HCT116 (cell line): ENCODE measurements around the gene MYBPC2. TPM values are rescaled to one million over a fixed set of nuclear protein-coding genes. Genes with fewer than 3 reads are reported as not detected.

Experiments
- ATAC-seq: fragments of 200-7000 bp; cut with Tn5 transposase; 2 replicates; pipeline ENCODE4 v1.9.1; 2020; ENCODE audit warnings: mild to moderate bottlenecking, moderate library complexity
- BruUV-seq: library from RNA; stranded (reverse); fragments of 400-500 nt; replicated peaks from 2 replicates; lab custom pipeline; 2021; lab: Mats Ljungman, UMichigan
- CTCF ChIA-PET: fragments of 300-600 bp; sonication (Branson Sonifier 250); formaldehyde crosslinking; loops from one replicate; lab custom pipeline; 2021; ENCODE audit warnings: antibody characterized with exemption; lab: Charles Lee
- POLR2A ChIA-PET: fragments of 300-600, 350-600 bp; sonication (Branson Sonifier 250); formaldehyde crosslinking; loops from one replicate; lab custom pipeline; 2021; ENCODE audit warnings: antibody characterized with exemption; lab: Charles Lee
- RAD21 ChIA-PET, 2 experiments: fragments of 300-600 bp; sonication (Branson Sonifier 250); formaldehyde crosslinking; loops; one replicate each; lab custom pipeline; 2023; ENCODE audit warnings: low total read pairs in 2 of 2; ENCODE audit not compliant: uncharacterized antibody in 2 of 2, unreplicated experiment in 2 of 2, low non-redundant PET in 1 of 2; lab: Charles Lee
- DNase-seq: peaks from one replicate; pipeline ENCODE4 v3.0.0-alpha.2; 2010; ENCODE audit warnings: low read depth, low spot score
- H2AFZ ChIP-seq: fragments of 200-600 bp; shearing (Covaris generic), sonication (generic); 2 replicates; pipeline ENCODE4 v1.6.1; 2017; ENCODE audit warnings: low read depth, mixed run types, mixed read lengths, antibody characterized with exemption, low read length; ENCODE audit not compliant: poor library complexity, severe bottlenecking
- H3K27ac ChIP-seq: 2 replicates; pipeline ENCODE4 v1.5.1; 2012; ENCODE audit warnings: low read depth, low read length
- H3K27me3 ChIP-seq: fragments of 200-600 bp; sonication (generic); 2 replicates; pipeline ENCODE4 v1.6.1; 2016; ENCODE audit warnings: mixed run types, low read length, mixed read lengths; ENCODE audit not compliant: insufficient read depth
- H3K36me3 ChIP-seq, 2 experiments: fragments of 200-500 bp in 1 of 2; fragments of 200-600 bp in 1 of 2; sonication (Bioruptor generic) in 1 of 2; sonication (generic) in 1 of 2; 2 replicates each; pipeline versions ENCODE4 v1.5.1 to v1.6.1; 2014 to 2016; ENCODE audit warnings: low read length in 2 of 2, inconsistent platforms in 1 of 2, mixed read lengths in 1 of 2, mixed run types in 1 of 2; ENCODE audit not compliant: insufficient read depth in 2 of 2, control insufficient read depth in 1 of 2
- H3K4me1 ChIP-seq, 2 experiments: fragments of 200-600 bp in 1 of 2; sonication (generic) in 1 of 2; 2 replicates each; pipeline versions ENCODE4 v1.5.1 to v1.6.1; 2012 to 2017; ENCODE audit warnings: low read length in 2 of 2, inconsistent platforms in 1 of 2, mild to moderate bottlenecking in 1 of 2, mixed read lengths in 1 of 2, mixed run types in 1 of 2, moderate library complexity in 1 of 2; ENCODE audit not compliant: insufficient read depth in 2 of 2, control insufficient read depth in 1 of 2
- H3K4me2 ChIP-seq: fragments of 200-600 bp; sonication (generic); 2 replicates; pipeline ENCODE4 v1.6.1; 2017; ENCODE audit warnings: mixed run types, low read length, mixed read lengths
- H3K4me3 ChIP-seq, 2 experiments: fragments of 200-600 bp in 1 of 2; sonication (generic) in 1 of 2; replicated peaks in 1 of 2; 2 replicates each; pipeline ENCODE4 v1.5.1; 2011 to 2016; ENCODE audit warnings: low read length in 2 of 2, control low read depth in 1 of 2, low read depth in 1 of 2, mild to moderate bottlenecking in 1 of 2, mixed read lengths in 1 of 2, mixed run types in 1 of 2
- H3K79me2 ChIP-seq: fragments of 200-600 bp; sonication (generic); 2 replicates; pipeline ENCODE4 v1.6.1; 2017; ENCODE audit warnings: mild to moderate bottlenecking, mixed run types, low read length, moderate library complexity, mixed read lengths; ENCODE audit not compliant: insufficient read depth
- H3K9ac ChIP-seq: fragments of 200-600 bp; sonication (generic); 2 replicates; pipeline ENCODE4 v1.6.1; 2016; ENCODE audit warnings: low read length, mixed read lengths
- H3K9me2 ChIP-seq: fragments of 200-600 bp; sonication (generic), shearing (Covaris generic); 2 replicates; pipeline ENCODE4 v1.6.1; 2017; ENCODE audit warnings: mixed run types, mild to moderate bottlenecking, moderate library complexity; ENCODE audit not compliant: insufficient read depth
- H3K9me3 ChIP-seq, 2 experiments: fragments of 200-500 bp in 1 of 2; fragments of 200-600 bp in 1 of 2; sonication (Bioruptor generic) in 1 of 2; sonication (generic) in 1 of 2; 2 replicates each; pipeline ENCODE4 v1.6.1; 2014 to 2017; ENCODE audit warnings: low read length in 2 of 2, mixed read lengths in 2 of 2, inconsistent platforms in 1 of 2, low read depth in 1 of 2, mild to moderate bottlenecking in 1 of 2, mixed run types in 1 of 2, moderate library complexity in 1 of 2; ENCODE audit not compliant: control insufficient read depth in 1 of 2, insufficient read depth in 1 of 2
- H4K20me1 ChIP-seq: fragments of 200-600 bp; sonication (generic), shearing (Covaris generic); 2 replicates; pipeline ENCODE4 v1.6.1; 2017; ENCODE audit warnings: mixed run types, mild to moderate bottlenecking, moderate library complexity; ENCODE audit not compliant: insufficient read depth
- ATF3 ChIP-seq: IDR thresholded peaks from 2 replicates; pipeline ENCODE4 v1.6.1; 2012
- CEBPB ChIP-seq: IDR thresholded peaks from 2 replicates; pipeline ENCODE4 v1.6.1; 2012; ENCODE audit warnings: low read depth
- CTCF ChIP-seq, 3 experiments: fragments of 200-600 bp in 1 of 3; sonication (generic) in 1 of 3; IDR thresholded peaks in 2 of 3; conservative IDR thresholded peaks in 1 of 3; 2 replicates each; pipeline ENCODE4 v1.5.1; 2012 to 2017; ENCODE audit warnings: low read depth in 2 of 3, low read length in 2 of 3, antibody characterized with exemption in 1 of 3, borderline replicate concordance in 1 of 3, control low read depth in 1 of 3, mild to moderate bottlenecking in 1 of 3, mixed read lengths in 1 of 3, mixed run types in 1 of 3, moderate library complexity in 1 of 3; ENCODE audit not compliant: insufficient read depth in 1 of 3
- EGR1 ChIP-seq: IDR thresholded peaks from 2 replicates; pipeline ENCODE4 v1.6.1; 2012; ENCODE audit warnings: low read depth
- ELF1 ChIP-seq: IDR thresholded peaks from 2 replicates; pipeline ENCODE4 v1.6.1; 2012; ENCODE audit warnings: low read depth, borderline replicate concordance
- EZH2 ChIP-seq: fragments of 200-600 bp; sonication (generic); IDR thresholded peaks from 2 replicates; pipeline ENCODE4 v1.6.1; 2017; ENCODE audit warnings: antibody characterized with exemption, mixed run types
- EZH2phosphoT487 ChIP-seq: fragments of 200-600 bp; IDR thresholded peaks from 2 replicates; pipeline ENCODE4 v1.6.1; 2018; ENCODE audit warnings: antibody characterized with exemption, borderline replicate concordance
- FOSL1 ChIP-seq: IDR thresholded peaks from 2 replicates; pipeline ENCODE4 v1.6.1; 2012; ENCODE audit warnings: low read depth
- JUND ChIP-seq: IDR thresholded peaks from 2 replicates; pipeline ENCODE4 v1.6.1; 2012
- POLR2AphosphoS5 ChIP-seq: IDR thresholded peaks from 2 replicates; pipeline ENCODE4 v1.6.1; 2011; ENCODE audit warnings: mild to moderate bottlenecking, low read depth, low read length, moderate library complexity
- RAD21 ChIP-seq: IDR thresholded peaks from 2 replicates; pipeline ENCODE4 v1.6.1; 2012; ENCODE audit warnings: low read depth, mild to moderate bottlenecking
- SIN3A ChIP-seq: IDR thresholded peaks from 2 replicates; pipeline ENCODE4 v1.6.1; 2012; ENCODE audit warnings: low read depth
- SP1 ChIP-seq: IDR thresholded peaks from 2 replicates; pipeline ENCODE4 v1.6.1; 2012; ENCODE audit warnings: low read depth
- SRF ChIP-seq: IDR thresholded peaks from 2 replicates; pipeline ENCODE4 v1.6.1; 2012; ENCODE audit warnings: low read depth
- TCF7L2 ChIP-seq: IDR thresholded peaks from 2 replicates; pipeline ENCODE4 v1.7.0; 2011; ENCODE audit warnings: borderline replicate concordance, inconsistent platforms; ENCODE audit not compliant: insufficient read depth, insufficient read length; ENCODE audit errors: extremely low read depth
- YY1 ChIP-seq: IDR thresholded peaks from 2 replicates; pipeline ENCODE4 v1.6.1; 2011; ENCODE audit warnings: low read length, low read depth, moderate library complexity, mild to moderate bottlenecking; ENCODE audit not compliant: insufficient replicate concordance; ENCODE audit errors: extremely low read depth
- ZBTB33 ChIP-seq: IDR thresholded peaks from 2 replicates; pipeline ENCODE4 v1.6.1; 2011; ENCODE audit warnings: mild to moderate bottlenecking, low read length, moderate library complexity; ENCODE audit not compliant: insufficient replicate concordance; ENCODE audit errors: extremely low read depth
- ZNF274 ChIP-seq: fragments of 200-500 bp; sonication (Bioruptor generic); IDR thresholded peaks from 2 replicates; pipeline ENCODE4 v1.6.1; 2014; ENCODE audit warnings: mild to moderate bottlenecking, low read depth, low read length, inconsistent platforms
- intact Hi-C: fragments of 100-400 bp; cut with micrococcal nuclease; formaldehyde crosslinking; loops from 2 replicates; pipeline ENCODE4 v1.10.0; 2022
- total RNA-seq: library from RNA; stranded (reverse); gene quantifications from one replicate; pipeline ENCODE4 v1.2.1, GENCODE V29; 2021; ENCODE audit not compliant: unreplicated experiment
- TF ChIP-seq, protein P1 (sequence below): IDR thresholded peaks from 2 replicates; pipeline ENCODE4 v1.6.1; 2012

MYBPC2 gene
- total RNA-seq, 1 experiment from 2014 or later, result not detected

DNA sequence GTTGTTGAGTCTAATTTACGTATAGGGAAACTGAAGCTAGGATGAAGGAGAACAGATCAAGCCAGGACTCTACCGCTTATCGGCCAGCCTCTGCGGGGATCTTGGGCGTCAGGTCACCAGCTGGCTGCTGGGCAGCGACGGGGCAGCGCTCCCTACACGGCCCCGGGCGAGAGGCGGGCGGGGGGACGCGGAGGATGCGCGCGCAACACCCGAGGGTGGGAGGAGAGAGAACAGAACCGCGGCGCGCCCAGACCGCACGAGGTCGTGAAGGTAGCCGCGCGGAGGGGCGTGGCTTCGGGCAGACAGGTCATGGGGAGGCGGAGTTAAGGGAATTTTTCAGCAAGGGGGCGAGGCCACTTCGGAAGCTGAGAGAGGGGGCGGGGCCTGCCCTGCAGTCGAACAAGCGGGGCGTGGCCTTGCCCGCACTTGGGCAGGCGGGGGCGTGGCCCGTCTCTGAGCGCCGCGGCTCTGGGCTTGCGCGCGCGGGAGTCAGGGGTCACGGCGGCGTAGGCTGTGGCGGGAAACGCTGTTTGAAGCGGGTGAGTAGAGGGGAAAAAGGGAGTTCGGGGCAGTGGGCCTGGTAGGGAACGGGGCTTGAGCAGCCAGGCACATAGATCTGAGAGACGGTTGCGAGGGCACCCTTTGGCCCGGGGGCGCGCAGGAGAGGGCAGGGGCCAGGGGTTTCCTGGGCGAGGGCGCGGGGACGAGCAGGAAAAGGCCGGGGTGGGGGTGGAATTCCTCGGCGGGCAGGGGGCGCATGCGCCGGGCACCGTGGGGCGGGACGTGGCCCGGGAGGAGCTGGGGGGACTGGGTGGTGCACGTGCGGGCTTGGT, 48.6 kb upstream of the MYBPC2 start, which contains the start of gene POLD1:
POLD1 (plus strand) TSS at position 496 of the 833 bp plus-strand sequence. CDS start 14,505 bp downstream, outside the sequence.
- Histone ChIP-seq H4K20me1 (no peaks in the 10 kb centered on the region), H3K9me3 (no peaks in the 10 kb centered on the region), H3K79me2 (peaks cover 50% of the 10 kb centered on the region), H3K4me3 (peak within 1 kb of the TSS; percentile 50 to 71), H2AFZ (no peak within 1 kb of the TSS), H3K27ac (peak within 1 kb of the TSS; percentile 71), H3K36me3 (peaks cover 23 to 35% of the 10 kb centered on the region in 2 experiments; a peak in 3 of 4 replicates), H3K27me3 (no peaks in the 10 kb centered on the region), H3K9ac (peak within 1 kb of the TSS; percentile 81), H3K4me2 (peak within 1 kb of the TSS; percentile 82), H3K9me2 (no peaks in the 10 kb centered on the region), H3K4me1 (peaks cover 11 to 16% of the 10 kb centered on the region in 2 experiments; a peak in 3 of 4 replicates)
- BruUV-seq, result no TSS peak
- peak; percentile 90 for ATAC-seq
- ChIA-PET POLR2A (interaction anchor here (1.0 to 1.4 kb wide), 4 partner anchors 8 to 420 kb away, joined by 3 to 5 read pairs (median 4); partner anchors contain the start of gene NR1H2), CTCF (interaction anchor here (1.2 kb wide), 1 partner anchor 55 kb away, joined by 3 read pairs; the partner anchor contains the start of gene KCNC3), RAD21 (no interaction called here)
- intact Hi-C loops, result no loop called here
- peak; percentile 97 for DNase-seq
- TF ChIP-seq SIN3A (peak; percentile 40), CTCF (IDR thresholded peaks at IDR 0.05 in 2 of 3, conservative IDR thresholded peaks at IDR 0.05 in 1 of 3; ENCODE audit: borderline replicate concordance in 1 of 3, insufficient read depth in 1 of 3, low read depth in 2 of 3, low read length in 2 of 3) (no peak), POLR2AphosphoS5 (peak; percentile 83), EGR1 (peak; percentile 95), ZBTB33 (no peak), ZNF274 (no peak), ATF3 (no peak), SP1 (peak; percentile 60), CEBPB (no peak), FOSL1 (no peak), EZH2phosphoT487 (no peak), JUND (no peak), EZH2 (no peak), RAD21 (no peak), ELF1 (no peak), TCF7L2 (peak; percentile 62), YY1 (peak; percentile 7), SRF (peak; percentile 93)
- TF ChIP-seq, protein P1, sequence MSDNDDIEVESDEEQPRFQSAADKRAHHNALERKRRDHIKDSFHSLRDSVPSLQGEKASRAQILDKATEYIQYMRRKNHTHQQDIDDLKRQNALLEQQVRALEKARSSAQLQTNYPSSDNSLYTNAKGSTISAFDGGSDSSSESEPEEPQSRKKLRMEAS, result peak; percentile 92
